Keratinocyte (primary cell): ENCODE results near the gene FAM120AOS. TPM values are rescaled to one million over a fixed set of nuclear protein-coding genes. Genes with fewer than 3 reads are reported as not detected.

ENCODE experiments used
- DNase-seq: peaks from one replicate; pipeline ENCODE4 v3.0.0-alpha.2; 2011; ENCODE audit warnings: low read depth, missing footprints, low spot score
- FAIRE-seq: peaks from 2 replicates; lab custom pipeline; 2011; peaks lifted over from hg19 to GRCh38; lab: Jason Lieb, UNC
- H2AFZ ChIP-seq: 2 replicates; pipeline ENCODE4 v1.6.0; 2012; ENCODE audit warnings: low read length, control low read depth, inconsistent platforms; ENCODE audit not compliant: control insufficient read depth
- H3K27ac ChIP-seq: 2 replicates; pipeline ENCODE4 v1.5.1; 2011; ENCODE audit warnings: low read length; ENCODE audit not compliant: control insufficient read depth, insufficient read depth
- H3K27me3 ChIP-seq: 3 replicates; pipeline ENCODE4 v1.6.0; 2011; ENCODE audit warnings: low read length; ENCODE audit not compliant: control insufficient read depth, insufficient read depth; ENCODE audit errors: extremely low read depth
- H3K36me3 ChIP-seq, 2 experiments: 2 replicates in 1 of 2; 3 replicates in 1 of 2; pipeline ENCODE4 v1.5.1; 2011; ENCODE audit warnings: low read length in 2 of 2, mild to moderate bottlenecking in 1 of 2; ENCODE audit not compliant: control insufficient read depth in 2 of 2, insufficient read depth in 2 of 2; ENCODE audit errors: extremely low read depth in 1 of 2
- H3K4me1 ChIP-seq: 3 replicates; pipeline ENCODE4 v1.5.1; 2011; ENCODE audit warnings: low read length; ENCODE audit not compliant: control insufficient read depth, insufficient read depth; ENCODE audit errors: extremely low read depth
- H3K4me2 ChIP-seq: 3 replicates; pipeline ENCODE4 v1.6.0; 2011; ENCODE audit warnings: low read depth, low read length; ENCODE audit not compliant: control insufficient read depth, insufficient read depth; ENCODE audit errors: extremely low read depth
- H3K4me3 ChIP-seq, 3 experiments: fragments of 200-600 bp in 1 of 3; sonication (generic) in 1 of 3; 2 replicates in 2 of 3; 3 replicates in 1 of 3; pipeline ENCODE4 v1.5.1; 2011 to 2016; ENCODE audit warnings: low read length in 3 of 3, mild to moderate bottlenecking in 3 of 3, control low read depth in 2 of 3, inconsistent platforms in 1 of 3, low read depth in 1 of 3, mixed read lengths in 1 of 3, mixed run types in 1 of 3, moderate library complexity in 1 of 3; ENCODE audit not compliant: control insufficient read depth in 2 of 3, insufficient read depth in 2 of 3; ENCODE audit errors: extremely low read depth in 1 of 3
- H3K79me2 ChIP-seq: 2 replicates; pipeline ENCODE4 v1.6.0; 2012; ENCODE audit warnings: low read length; ENCODE audit not compliant: control insufficient read depth, insufficient read depth
- H3K9ac ChIP-seq: 3 replicates; pipeline ENCODE4 v1.6.0; 2011; ENCODE audit warnings: low read length; ENCODE audit not compliant: control insufficient read depth, insufficient read depth; ENCODE audit errors: extremely low read depth
- H3K9me1 ChIP-seq: 3 replicates; pipeline ENCODE4 v1.6.0; 2011; ENCODE audit warnings: low read length; ENCODE audit not compliant: control insufficient read depth, insufficient read depth; ENCODE audit errors: extremely low read depth
- H3K9me3 ChIP-seq: 2 replicates; pipeline ENCODE4 v1.5.1; 2012; ENCODE audit warnings: low read depth, low read length; ENCODE audit not compliant: control insufficient read depth
- H4K20me1 ChIP-seq: 3 replicates; pipeline ENCODE4 v1.6.0; 2011; ENCODE audit warnings: low read length; ENCODE audit not compliant: control insufficient read depth, insufficient read depth; ENCODE audit errors: extremely low read depth
- EZH2 ChIP-seq: IDR thresholded peaks from one replicate; pipeline ENCODE4 v1.6.1; 2012; ENCODE audit warnings: inconsistent platforms, mild to moderate bottlenecking, low read length, moderate library complexity
- dilution Hi-C: fragments of 300-500 bp; cut with MboI; formaldehyde crosslinking; loops from one replicate; pipeline ENCODE4 v1.7.0; 2020; ENCODE audit warnings: low sequenced_read_pairs; ENCODE audit not compliant: extremely low pct_ligation_motif_present
- polyA plus RNA-seq, 5 experiments: library from polyadenylated mRNA; depleted of rRNA in 3 of 5; stranded (reverse) in 3 of 5; stranded (forward) in 1 of 5; unstranded in 1 of 5; fragments of >200 nt; gene quantifications; 1 replicate in 1 of 5; 2 replicates in 3 of 5; 3 replicates in 1 of 5; pipeline versions ENCODE4 v1.2.1 to v1.2.3, GENCODE V29; 2011 to 2012; ENCODE audit warnings: missing spikeins in 2 of 5, low read depth in 1 of 5, low replicate concordance in 1 of 5
- TF ChIP-seq, protein P1 (sequence below), 3 experiments: IDR thresholded peaks in 1 of 3; conservative IDR thresholded peaks in 1 of 3; optimal IDR thresholded peaks in 1 of 3; 2 replicates in 2 of 3; 3 replicates in 1 of 3; pipeline versions ENCODE3 to v1.5.1; 2011; ENCODE audit warnings: low read length in 3 of 3, mild to moderate bottlenecking in 3 of 3, moderate library complexity in 2 of 3, control low read depth in 1 of 3, inconsistent platforms in 1 of 3; ENCODE audit not compliant: insufficient read depth in 2 of 3; ENCODE audit errors: extremely low read depth in 1 of 3

FAM120AOS gene
- polyA plus RNA-seq, 1 donor (not counting 4 experiments of a cell fraction or from before 2014, with no cell fraction given), result 18.6 TPM

DNA sequence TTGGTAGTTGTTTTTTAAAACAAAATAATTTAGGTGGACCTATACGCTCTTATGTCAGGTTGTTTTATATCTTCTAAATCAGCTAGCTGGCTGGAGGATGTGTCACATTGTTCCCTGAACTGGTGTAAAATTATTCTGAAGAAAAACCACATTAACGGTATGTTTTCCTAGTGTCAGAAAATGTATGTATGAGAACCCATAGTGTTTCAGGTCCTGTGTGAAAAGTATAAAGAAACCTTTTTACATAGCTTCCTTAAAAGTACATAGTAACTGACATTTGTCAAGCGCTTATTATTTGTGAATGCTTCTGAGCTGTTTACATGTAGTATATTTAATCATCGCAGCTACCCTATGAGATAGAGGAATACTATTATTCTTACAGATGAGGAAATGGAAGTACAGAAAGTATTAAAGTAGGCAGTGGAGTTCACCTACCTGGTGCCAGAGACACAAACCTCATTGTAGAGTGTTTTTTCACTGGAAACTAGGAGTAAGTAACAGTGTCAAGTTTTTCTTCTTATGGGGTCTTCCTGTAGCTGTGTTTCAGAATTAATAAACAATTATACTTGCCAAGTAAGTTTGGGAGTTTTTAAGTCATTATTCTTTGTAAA is 10.4 kb upstream of the FAM120AOS start:
- Histone ChIP-seq H3K9me3 (no peaks in the 10 kb centered on the region), H3K4me2 (no peak overlapping the region), H2AFZ (no peak overlapping the region), H4K20me1 (peaks cover 26% of the 10 kb centered on the region), H3K9ac (no peak overlapping the region), H3K27ac (no peak overlapping the region), H3K27me3 (no peaks in the 10 kb centered on the region), H3K4me3 (no peak overlapping the region), H3K36me3 (peaks cover 0 to 4% of the 10 kb centered on the region in 2 experiments), H3K79me2 (peaks cover 96% of the 10 kb centered on the region), H3K9me1 (peaks cover 5% of the 10 kb centered on the region), H3K4me1 (peaks cover 34% of the 10 kb centered on the region)
- FAIRE-seq (no peak), DNase-seq (no peak)
- dilution Hi-C loops, result no loop called here
- TF ChIP-seq EZH2, result no peak
- TF ChIP-seq, protein P1, sequence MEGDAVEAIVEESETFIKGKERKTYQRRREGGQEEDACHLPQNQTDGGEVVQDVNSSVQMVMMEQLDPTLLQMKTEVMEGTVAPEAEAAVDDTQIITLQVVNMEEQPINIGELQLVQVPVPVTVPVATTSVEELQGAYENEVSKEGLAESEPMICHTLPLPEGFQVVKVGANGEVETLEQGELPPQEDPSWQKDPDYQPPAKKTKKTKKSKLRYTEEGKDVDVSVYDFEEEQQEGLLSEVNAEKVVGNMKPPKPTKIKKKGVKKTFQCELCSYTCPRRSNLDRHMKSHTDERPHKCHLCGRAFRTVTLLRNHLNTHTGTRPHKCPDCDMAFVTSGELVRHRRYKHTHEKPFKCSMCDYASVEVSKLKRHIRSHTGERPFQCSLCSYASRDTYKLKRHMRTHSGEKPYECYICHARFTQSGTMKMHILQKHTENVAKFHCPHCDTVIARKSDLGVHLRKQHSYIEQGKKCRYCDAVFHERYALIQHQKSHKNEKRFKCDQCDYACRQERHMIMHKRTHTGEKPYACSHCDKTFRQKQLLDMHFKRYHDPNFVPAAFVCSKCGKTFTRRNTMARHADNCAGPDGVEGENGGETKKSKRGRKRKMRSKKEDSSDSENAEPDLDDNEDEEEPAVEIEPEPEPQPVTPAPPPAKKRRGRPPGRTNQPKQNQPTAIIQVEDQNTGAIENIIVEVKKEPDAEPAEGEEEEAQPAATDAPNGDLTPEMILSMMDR (optimal IDR thresholded peaks at IDR 0.05 in 1 of 3, IDR thresholded peaks at IDR 0.05 in 1 of 3, conservative IDR thresholded peaks at IDR 0.05 in 1 of 3; ENCODE audit: extremely low read depth in 1 of 3, insufficient read depth in 2 of 3, low read length in 3 of 3), result no peak

DNA sequence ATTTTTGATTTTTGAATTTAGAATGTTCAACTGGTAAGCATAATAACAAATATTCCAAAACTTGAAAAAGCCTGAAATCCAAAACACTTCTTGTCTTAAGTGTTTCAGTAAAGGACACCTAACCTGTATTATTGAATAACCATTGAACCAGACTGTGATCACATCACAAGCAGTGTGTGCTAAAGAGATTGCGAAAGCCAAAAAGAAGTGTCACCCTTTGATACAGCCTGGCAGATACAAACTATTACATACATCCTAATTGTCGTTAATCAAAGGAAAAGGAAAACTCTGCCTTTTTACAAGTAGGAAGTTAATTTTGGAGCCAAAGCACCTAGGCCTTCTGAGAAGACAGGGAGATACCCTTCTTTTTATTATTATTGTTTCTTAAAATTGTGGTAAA is 8.4 kb upstream of the FAM120AOS start:
- Histone ChIP-seq H4K20me1 (peaks cover 18% of the 10 kb centered on the region), H2AFZ (no peak overlapping the region), H3K4me1 (peaks cover 27% of the 10 kb centered on the region)

More for the DNA sequence above, 8.4 kb upstream of the FAM120AOS start:
- Histone ChIP-seq H3K9me3 (no peaks in the 10 kb centered on the region), H3K36me3 (peaks cover 2 to 4% of the 10 kb centered on the region in 2 experiments), H3K27me3 (no peaks in the 10 kb centered on the region), H3K4me3 (no peak overlapping the region), H3K9me1 (peaks cover 2% of the 10 kb centered on the region), H3K9ac (no peak overlapping the region), H3K27ac (no peak overlapping the region), H3K79me2 (peaks cover 98% of the 10 kb centered on the region), H3K4me2 (no peak overlapping the region)
- no peak for TF ChIP-seq EZH2
- TF ChIP-seq, protein P1 (optimal IDR thresholded peaks at IDR 0.05 in 1 of 3, IDR thresholded peaks at IDR 0.05 in 1 of 3, conservative IDR thresholded peaks at IDR 0.05 in 1 of 3; ENCODE audit: extremely low read depth in 1 of 3, insufficient read depth in 2 of 3, low read length in 3 of 3), result no peak
- dilution Hi-C loops, result no loop called here
- no peak for FAIRE-seq
- no peak for DNase-seq
